Peyer's patch (tissue), 4 donors: Measurements from ENCODE around the gene FTO. TPM values are rescaled to one million over a fixed set of nuclear protein-coding genes. Genes with fewer than 3 reads are reported as not detected.

Experiments used
- DNase-seq, 3 donors: peaks; one replicate each; pipeline ENCODE4 v3.0.0-alpha.2; 2017 to 2019
- H3K27ac ChIP-seq, 4 donors: fragments of 200-600 bp; sonication (generic); one replicate each; pipeline ENCODE4 v1.5.1; 2016 to 2019
- H3K27me3 ChIP-seq, 2 donors: fragments of 200-600 bp; sonication (generic); one replicate each; pipeline ENCODE4 v1.5.1; 2019
- H3K36me3 ChIP-seq, 3 donors: fragments of 200-600 bp; sonication (generic); one replicate each; pipeline ENCODE4 v1.5.1; 2016 to 2019
- H3K4me1 ChIP-seq, 4 donors: fragments of 200-600 bp; sonication (generic); one replicate each; pipeline ENCODE4 v1.5.1; 2016 to 2019
- H3K4me3 ChIP-seq, 4 donors: fragments of 200-600 bp; sonication (generic); 1 replicate in 3 of 4; 2 replicates in 1 of 4; pipeline ENCODE4 v1.5.1; 2016 to 2019; ENCODE audit warnings: mild to moderate bottlenecking in 1 of 4
- H3K9me3 ChIP-seq, 4 donors: fragments of 200-600 bp; sonication (generic); one replicate each; pipeline ENCODE4 v1.5.1; 2016 to 2019; ENCODE audit warnings: mild to moderate bottlenecking in 1 of 4
- POLR2A ChIP-seq, 2 donors: fragments of 450-650 bp; IDR thresholded peaks; one replicate each; pipeline ENCODE4 v1.5.1; 2017; ENCODE audit warnings: antibody characterized with exemption in 2 of 2, mild to moderate bottlenecking in 2 of 2, moderate library complexity in 2 of 2
- total RNA-seq, 4 donors: library from RNA; depleted of rRNA; stranded (reverse); fragments of >200 nt; gene quantifications; one replicate each; pipeline ENCODE4 v1.1.0, GENCODE V29; 2016
- TF ChIP-seq, protein P1 (sequence below), 6 experiments: fragments of 450-650 bp in 4 of 6; fragments of 200-600 bp in 2 of 6; sonication (generic) in 1 of 6; IDR thresholded peaks; one replicate each; pipeline ENCODE4 v1.5.1; 2017 to 2019; ENCODE audit warnings: antibody characterized with exemption in 6 of 6, mild to moderate bottlenecking in 3 of 6, moderate library complexity in 1 of 6

Gene FTO
- total RNA-seq, 4 donors from 2014 or later, result 37.0 to 95.7 (median 45.1) TPM

DNA sequence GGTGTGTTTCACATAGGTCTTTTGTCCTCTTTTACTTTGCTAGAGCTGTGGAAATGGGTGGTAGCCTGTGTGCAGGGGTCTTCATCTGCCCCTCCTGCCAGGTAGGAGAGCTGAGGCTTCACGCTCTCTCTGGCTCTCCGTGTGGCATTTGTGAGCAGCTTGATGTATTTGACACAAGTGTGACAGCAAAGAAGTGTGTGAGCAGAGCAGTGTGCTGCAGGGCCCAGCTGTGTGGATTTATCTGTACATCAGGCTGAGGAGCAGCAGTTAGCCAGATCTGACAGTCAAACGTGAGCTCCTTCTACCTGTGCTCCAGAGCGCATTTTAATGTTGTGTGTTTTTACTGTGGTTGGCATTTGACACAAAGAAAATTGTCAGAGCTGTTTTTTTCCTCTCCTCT is 101.8 kb downstream of the FTO start:
- H3K27ac ChIP-seq, result no peak overlapping the region

DNA sequence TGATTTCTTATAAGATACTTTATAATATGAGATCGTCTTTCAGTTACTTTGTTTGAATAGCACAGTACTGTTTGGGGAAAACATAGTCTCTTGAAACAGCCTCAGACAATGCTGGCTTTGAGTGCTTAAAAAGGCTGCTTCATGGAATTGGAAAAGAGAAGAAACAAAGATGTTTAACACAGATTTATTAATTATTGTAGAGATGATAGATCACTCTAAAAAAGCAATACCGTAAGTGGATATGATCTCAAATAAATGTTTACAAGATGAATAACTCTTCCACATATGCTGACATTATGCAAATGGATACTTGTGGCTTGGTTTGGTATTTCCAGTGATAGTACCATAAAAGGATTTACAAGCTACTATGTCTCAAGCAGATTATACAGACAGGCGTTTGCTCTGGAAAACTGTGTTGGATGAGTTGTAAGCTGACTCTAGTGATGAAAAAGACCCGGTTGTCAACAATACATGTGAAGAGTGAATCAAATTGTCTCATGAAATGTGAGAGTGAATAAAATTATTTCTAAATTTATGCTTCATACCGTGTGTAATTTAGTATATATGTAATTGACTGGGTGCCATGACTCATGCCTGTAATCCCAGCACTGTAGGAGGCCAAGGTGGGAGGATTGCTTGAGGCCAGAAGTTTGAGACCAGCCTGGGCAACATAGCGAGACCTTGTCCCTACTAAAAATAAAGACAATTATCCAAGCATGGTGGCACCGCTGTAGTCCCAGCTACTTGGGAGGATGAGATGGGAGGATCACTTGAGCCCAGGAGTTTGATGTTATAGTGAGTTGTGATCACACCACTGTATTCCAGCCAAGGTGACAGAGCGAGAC is 105.4 kb downstream of the FTO start:
- no peaks in the 10 kb centered on the region for H3K27me3 ChIP-seq
- H3K27ac ChIP-seq, result no peak overlapping the region
- no peak for DNase-seq
- H3K36me3 ChIP-seq, result peaks cover 0 to 5% (median 0%) of the 10 kb centered on the region in 3 donors
- no peaks in the 10 kb centered on the region for H3K4me1 ChIP-seq
- TF ChIP-seq POLR2A (IDR thresholded peaks at IDR 0.05), result no peak
- TF ChIP-seq, protein P1, sequence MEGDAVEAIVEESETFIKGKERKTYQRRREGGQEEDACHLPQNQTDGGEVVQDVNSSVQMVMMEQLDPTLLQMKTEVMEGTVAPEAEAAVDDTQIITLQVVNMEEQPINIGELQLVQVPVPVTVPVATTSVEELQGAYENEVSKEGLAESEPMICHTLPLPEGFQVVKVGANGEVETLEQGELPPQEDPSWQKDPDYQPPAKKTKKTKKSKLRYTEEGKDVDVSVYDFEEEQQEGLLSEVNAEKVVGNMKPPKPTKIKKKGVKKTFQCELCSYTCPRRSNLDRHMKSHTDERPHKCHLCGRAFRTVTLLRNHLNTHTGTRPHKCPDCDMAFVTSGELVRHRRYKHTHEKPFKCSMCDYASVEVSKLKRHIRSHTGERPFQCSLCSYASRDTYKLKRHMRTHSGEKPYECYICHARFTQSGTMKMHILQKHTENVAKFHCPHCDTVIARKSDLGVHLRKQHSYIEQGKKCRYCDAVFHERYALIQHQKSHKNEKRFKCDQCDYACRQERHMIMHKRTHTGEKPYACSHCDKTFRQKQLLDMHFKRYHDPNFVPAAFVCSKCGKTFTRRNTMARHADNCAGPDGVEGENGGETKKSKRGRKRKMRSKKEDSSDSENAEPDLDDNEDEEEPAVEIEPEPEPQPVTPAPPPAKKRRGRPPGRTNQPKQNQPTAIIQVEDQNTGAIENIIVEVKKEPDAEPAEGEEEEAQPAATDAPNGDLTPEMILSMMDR (IDR thresholded peaks at IDR 0.05), result no peak
- no peak overlapping the region for H3K4me3 ChIP-seq
- no peaks in the 10 kb centered on the region for H3K9me3 ChIP-seq

More for the DNA sequence above, 101.8 kb downstream of the FTO start:
- Histone ChIP-seq H3K27me3 (no peaks in the 10 kb centered on the region), H3K4me1 (no peaks in the 10 kb centered on the region), H3K4me3 (no peak overlapping the region), H3K36me3 (no peaks in the 10 kb centered on the region), H3K9me3 (no peaks in the 10 kb centered on the region)
- TF ChIP-seq, protein P1 (IDR thresholded peaks at IDR 0.05), result no peak
- TF ChIP-seq POLR2A (IDR thresholded peaks at IDR 0.05), result no peak
- DNase-seq, result no peak

DNA sequence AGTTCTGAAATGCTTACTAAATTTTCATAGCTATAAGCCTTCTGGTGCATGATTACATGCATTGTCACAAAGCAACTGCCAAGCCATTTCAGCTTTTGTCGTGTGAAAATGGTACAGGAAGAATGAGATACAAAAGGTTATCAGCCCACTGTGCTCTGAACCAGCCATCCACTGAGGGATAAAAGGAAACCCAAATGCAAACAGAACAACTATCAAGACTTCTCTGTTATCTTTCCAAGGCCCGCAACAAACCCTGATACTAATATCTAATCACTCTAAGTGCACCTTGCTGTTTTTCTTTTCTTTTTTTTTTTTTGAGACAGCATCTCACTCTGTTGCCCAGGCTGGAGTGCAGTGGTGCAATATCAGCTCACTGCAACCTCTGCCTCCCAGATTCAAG is 109.0 kb downstream of the FTO start:
- H3K4me3 ChIP-seq, result no peak overlapping the region

DNA sequence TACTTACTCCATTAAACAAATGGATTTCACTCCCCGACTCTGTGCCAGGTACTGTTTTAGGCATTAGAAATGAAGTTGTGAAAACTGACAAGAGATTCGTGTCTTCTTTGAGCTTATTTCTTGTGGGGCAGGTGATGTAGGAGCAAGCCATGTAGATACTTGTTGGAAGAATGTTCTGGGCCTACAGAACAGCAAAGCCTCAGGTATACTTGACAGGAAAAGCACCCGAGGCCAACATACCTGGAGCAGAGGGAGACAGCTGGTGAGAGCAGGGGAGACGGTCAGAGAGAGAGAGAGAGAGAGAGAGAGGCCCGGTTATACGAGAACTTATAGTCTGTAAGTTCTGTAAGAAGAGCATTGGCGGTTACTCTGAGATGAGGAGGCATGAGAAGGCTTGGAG is 110.8 kb downstream of the FTO start:
- Histone ChIP-seq H3K27ac (no peak overlapping the region), H3K4me1 (no peaks in the 10 kb centered on the region), H3K9me3 (no peaks in the 10 kb centered on the region), H3K36me3 (peaks cover 0 to 5% (median 0%) of the 10 kb centered on the region in 3 donors), H3K4me3 (no peak overlapping the region), H3K27me3 (no peaks in the 10 kb centered on the region)
- TF ChIP-seq, protein P1 (IDR thresholded peaks at IDR 0.05), result no peak
- TF ChIP-seq POLR2A (IDR thresholded peaks at IDR 0.05), result no peak
- DNase-seq, result no peak

More for the DNA sequence above, 109.0 kb downstream of the FTO start:
- TF ChIP-seq POLR2A (IDR thresholded peaks at IDR 0.05), result no peak
- TF ChIP-seq, protein P1 (IDR thresholded peaks at IDR 0.05), result no peak
- Histone ChIP-seq H3K27me3 (no peaks in the 10 kb centered on the region), H3K9me3 (no peaks in the 10 kb centered on the region), H3K36me3 (peaks cover 0 to 5% (median 0%) of the 10 kb centered on the region in 3 donors), H3K4me1 (no peaks in the 10 kb centered on the region), H3K27ac (no peak overlapping the region)
- DNase-seq, result no peak

DNA sequence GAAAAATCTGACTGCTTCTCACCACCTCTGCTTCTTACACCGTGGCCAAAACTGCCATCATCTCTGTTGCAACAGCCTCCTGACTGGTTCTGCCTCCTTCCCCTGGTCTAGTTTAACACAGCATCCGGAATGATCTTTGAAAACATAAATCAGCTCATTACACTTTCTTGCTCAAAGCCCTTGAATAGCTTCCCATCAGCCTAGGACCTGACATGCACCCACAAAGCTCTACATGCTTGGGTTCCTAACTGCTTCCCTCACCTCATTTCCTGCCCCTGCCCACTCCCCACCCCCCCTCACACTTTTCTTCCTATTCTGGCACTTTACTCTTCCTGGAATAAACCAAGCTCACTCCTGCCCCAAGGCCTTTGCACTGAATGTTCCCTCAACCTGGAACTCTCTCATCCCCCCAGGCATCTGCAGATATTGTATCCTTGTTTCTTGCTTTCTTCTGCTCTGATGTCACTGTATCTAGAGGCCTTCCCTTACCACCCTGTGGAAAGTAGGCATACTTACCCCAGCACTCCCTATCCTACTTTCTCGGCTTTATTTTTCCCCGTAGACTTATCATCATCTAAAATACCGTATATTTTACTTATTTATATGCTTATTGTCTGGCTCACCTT is 112.4 kb downstream of the FTO start:
- peaks cover 0 to 5% (median 0%) of the 10 kb centered on the region in 3 donors for H3K36me3 ChIP-seq

More for the DNA sequence above, 112.4 kb downstream of the FTO start:
- TF ChIP-seq, protein P1 (IDR thresholded peaks at IDR 0.05), result no peak
- no peak for TF ChIP-seq POLR2A (IDR thresholded peaks at IDR 0.05)
- no peak overlapping the region for H3K4me3 ChIP-seq
- no peaks in the 10 kb centered on the region for H3K9me3 ChIP-seq
- no peak overlapping the region for H3K27ac ChIP-seq
- H3K27me3 ChIP-seq, result no peaks in the 10 kb centered on the region
- no peaks in the 10 kb centered on the region for H3K4me1 ChIP-seq
- no peak for DNase-seq
